A549 treated with AZD9567 at 1 μM for 4 hours (cell line): ENCODE data around the gene SNX30. TPM values are rescaled to one million over a fixed set of nuclear protein-coding genes. Genes with fewer than 3 reads are reported as not detected.

Source experiments
- total RNA-seq: library from RNA; stranded (reverse); fragments of 200-300 nt; extraction: Qiagen RNA extraction; gene quantifications from 5 replicates; pipeline ENCODE4 v1.2.3, GENCODE V29; 2022; ENCODE audit not compliant: insufficient read depth

SNX30 gene
- total RNA-seq, result 4.6 to 8.5 TPM (median 5.1 TPM) in 5 replicates

GRCh38 chr9:112750016-112750763 is at the start of gene SNX30:
Gene SNX30 (plus strand): TSS chr9:112750760. CDS start chr9:112751002, 242 bp downstream.

GRCh38 chr9:112717661-112718331 is 32.8 kb upstream of the SNX30 start, which contains the start of gene INIP:
Gene INIP (minus strand): TSS chr9:112718117. CDS start chr9:112716485, 1,632 bp downstream.

GRCh38 chr9:112890106-112891081 is 139.8 kb downstream of the SNX30 start, which contains the start of gene SLC46A2:
Gene SLC46A2 (minus strand): TSS chr9:112890876. CDS start chr9:112890681, 195 bp downstream.

Other genes starting within 250 kb of the SNX30 start
- gene INIP, start 32.6 kb upstream of the SNX30 start, total RNA-seq, result 14.0 to 18.7 TPM (median 16.5 TPM) in 5 replicates
- not detected in 5 replicates for gene SLC46A2, start 140.1 kb downstream of the SNX30 start, total RNA-seq